Activated CD4-positive, CD25-positive, alpha-beta regulatory T cell treated with anti-CD3 and anti-CD28 coated beads, Interleukin-2, amount 50 U/mL, for 72 hours (primary cell): ENCODE data around the gene MARCKS.
"Not testable (repeated sequence)": the region's sequence is repeated elsewhere in the genome, so short reads cannot be mapped to it uniquely, and the experiment has no call there.

ENCODE experiments used
- DNase-seq: peaks from one replicate; pipeline ENCODE4 v3.0.0; 2021

MARCKS gene

GRCh38 chr6:113888493-113888892 lies 31.3 kb downstream of the MARCKS start:
- DNase-seq: no peak

GRCh38 chr6:113888956-113889630 lies 31.9 kb downstream of the MARCKS start:
- no peak for DNase-seq

GRCh38 chr6:113893451-113893850 lies 36.3 kb downstream of the MARCKS start:
- no peak for DNase-seq

- no peak for DNase-seq
Observed at GRCh38 chr6:113893866-113894265, 36.7 kb downstream of the MARCKS start.

- DNase-seq: no peak
Observed at GRCh38 chr6:113894712-113895674, 37.8 kb downstream of the MARCKS start.

GRCh38 chr6:113901482-113901881 lies 44.3 kb downstream of the MARCKS start:
- no peak for DNase-seq

- DNase-seq: no peak
Observed at GRCh38 chr6:113903666-113904330, 46.7 kb downstream of the MARCKS start.

- DNase-seq: no peak
Observed at GRCh38 chr6:113907102-113907815, 50.1 kb downstream of the MARCKS start.

- no peak for DNase-seq
Observed at GRCh38 chr6:113908801-113909200, 51.7 kb downstream of the MARCKS start.

GRCh38 chr6:113909224-113909856 lies 52.2 kb downstream of the MARCKS start:
- DNase-seq: no peak

GRCh38 chr6:113910285-113910684 lies 53.1 kb downstream of the MARCKS start:
- not testable (repeated sequence) for DNase-seq
